Breast epithelium (tissue), 3 donors: ENCODE data around the gene AEN.

Experiments used
- POLR2A ChIP-seq: fragments of 450-650 bp; IDR thresholded peaks from one replicate; pipeline ENCODE4 v1.6.1; 2016; ENCODE audit warnings: antibody characterized with exemption, mild to moderate bottlenecking, moderate library complexity
- POLR2AphosphoS5 ChIP-seq, 3 donors: sonication (generic); formaldehyde crosslinking; IDR thresholded peaks; one replicate each; pipeline ENCODE4 v1.6.1; 2017; ENCODE audit warnings: antibody characterized with exemption in 3 of 3
- TF ChIP-seq, protein P1 (sequence below), 3 donors: fragments of 450-650 bp; IDR thresholded peaks; one replicate each; pipeline ENCODE4 v1.5.1; 2016 to 2017; ENCODE audit warnings: antibody characterized with exemption in 3 of 3, mild to moderate bottlenecking in 3 of 3, moderate library complexity in 3 of 3

GRCh38 chr15:88650556-88650955, 29.4 kb downstream of the AEN start:
- TF ChIP-seq, protein P1, sequence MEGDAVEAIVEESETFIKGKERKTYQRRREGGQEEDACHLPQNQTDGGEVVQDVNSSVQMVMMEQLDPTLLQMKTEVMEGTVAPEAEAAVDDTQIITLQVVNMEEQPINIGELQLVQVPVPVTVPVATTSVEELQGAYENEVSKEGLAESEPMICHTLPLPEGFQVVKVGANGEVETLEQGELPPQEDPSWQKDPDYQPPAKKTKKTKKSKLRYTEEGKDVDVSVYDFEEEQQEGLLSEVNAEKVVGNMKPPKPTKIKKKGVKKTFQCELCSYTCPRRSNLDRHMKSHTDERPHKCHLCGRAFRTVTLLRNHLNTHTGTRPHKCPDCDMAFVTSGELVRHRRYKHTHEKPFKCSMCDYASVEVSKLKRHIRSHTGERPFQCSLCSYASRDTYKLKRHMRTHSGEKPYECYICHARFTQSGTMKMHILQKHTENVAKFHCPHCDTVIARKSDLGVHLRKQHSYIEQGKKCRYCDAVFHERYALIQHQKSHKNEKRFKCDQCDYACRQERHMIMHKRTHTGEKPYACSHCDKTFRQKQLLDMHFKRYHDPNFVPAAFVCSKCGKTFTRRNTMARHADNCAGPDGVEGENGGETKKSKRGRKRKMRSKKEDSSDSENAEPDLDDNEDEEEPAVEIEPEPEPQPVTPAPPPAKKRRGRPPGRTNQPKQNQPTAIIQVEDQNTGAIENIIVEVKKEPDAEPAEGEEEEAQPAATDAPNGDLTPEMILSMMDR (IDR thresholded peaks at IDR 0.05): no peak
- TF ChIP-seq POLR2AphosphoS5 (IDR thresholded peaks at IDR 0.05): no peak
- no peak for TF ChIP-seq POLR2A
